Thymus (tissue), 11 donors: ENCODE data around the gene FILIP1L. TPM values are rescaled to one million over a fixed set of nuclear protein-coding genes. Genes with fewer than 3 reads are reported as not detected.

Experiments
- DNase-seq, 9 donors: peaks; one replicate each; pipeline ENCODE4 v3.0.0-alpha.2; 2013; ENCODE audit warnings: low spot score in 9 of 9, low read depth in 6 of 9, missing footprints in 1 of 9
- H3K27ac ChIP-seq, 2 donors: one replicate each; pipeline ENCODE4 v1.5.1; 2013; ENCODE audit warnings: control low read depth in 1 of 2, low read depth in 1 of 2, low read length in 1 of 2, mild to moderate bottlenecking in 1 of 2, moderate library complexity in 1 of 2
- H3K27me3 ChIP-seq, 2 donors: one replicate each; pipeline ENCODE4 v1.5.1; 2013; ENCODE audit warnings: low read length in 1 of 2; ENCODE audit not compliant: control insufficient read depth in 2 of 2, insufficient read depth in 1 of 2
- H3K36me3 ChIP-seq, 2 donors: one replicate each; pipeline ENCODE4 v1.5.1; 2013; ENCODE audit warnings: low read length in 1 of 2, mild to moderate bottlenecking in 1 of 2, moderate library complexity in 1 of 2; ENCODE audit not compliant: control insufficient read depth in 2 of 2, insufficient read depth in 2 of 2
- H3K4me1 ChIP-seq, 2 donors: one replicate each; pipeline ENCODE4 v1.5.1; 2013; ENCODE audit warnings: low read length in 2 of 2; ENCODE audit not compliant: control insufficient read depth in 2 of 2, insufficient read depth in 2 of 2
- H3K4me3 ChIP-seq, 2 donors: one replicate each; pipeline ENCODE4 v1.5.1; 2013; ENCODE audit warnings: low read length in 2 of 2, control low read depth in 1 of 2, mild to moderate bottlenecking in 1 of 2
- H3K9me3 ChIP-seq, 2 donors: one replicate each; pipeline ENCODE4 v1.5.1; 2013; ENCODE audit warnings: low read length in 1 of 2, mild to moderate bottlenecking in 1 of 2; ENCODE audit not compliant: control insufficient read depth in 2 of 2, insufficient read depth in 1 of 2
- WGBS: extraction: QIAGEN DNeasy Blood & Tissue Kit; methylation state at CpG from one replicate; pipeline ENCODE4 v1.1.7; 2013; 5-methylcytosine and 5-hydroxymethylcytosine counted together
- polyA plus RNA-seq: library from polyadenylated mRNA; stranded (reverse); fragments of 200-250 nt; gene quantifications from one replicate; pipeline ENCODE4 v1.2.3, GENCODE V29; 2013
- total RNA-seq: library from RNA; stranded (reverse); fragments of 120-200 nt; gene quantifications from one replicate; pipeline ENCODE4 v1.2.4, GENCODE V29; 2013
- donor health status: healthy.

The FILIP1L gene
- total and polyA plus RNA-seq, 2 donors: 6.6 to 15.5 TPM

GRCh38 chr3:99817047-99817436, 297.3 kb downstream of the FILIP1L start:
- H3K4me3 ChIP-seq: peak overlapping the region; percentile 77 to 78
- peaks cover 0 to 10% of the 10 kb centered on the region in 2 donors for H3K4me1 ChIP-seq
- 3% methylated on average over 15 of the region's 15 CpGs for WGBS
- DNase-seq: peak in 1 of 9 donors; percentile 4
- H3K27me3 ChIP-seq: no peaks in the 10 kb centered on the region
- peak overlapping the region; percentile 11 to 72 for H3K27ac ChIP-seq
- no peaks in the 10 kb centered on the region for H3K36me3 ChIP-seq
- H3K9me3 ChIP-seq: no peaks in the 10 kb centered on the region

- no peak overlapping the region for H3K4me3 ChIP-seq
- 98% methylated on average over 1 of the region's 1 CpG for WGBS
- no peak overlapping the region for H3K27ac ChIP-seq
- H3K9me3 ChIP-seq: peaks cover 0 to 4% of the 10 kb centered on the region in 2 donors
- H3K27me3 ChIP-seq: no peaks in the 10 kb centered on the region
- no peak for DNase-seq
- no peaks in the 10 kb centered on the region for H3K4me1 ChIP-seq
- H3K36me3 ChIP-seq: no peaks in the 10 kb centered on the region
These were observed 303.9 kb downstream of the FILIP1L start for GRCh38 chr3:99810403-99810802.

DNA sequence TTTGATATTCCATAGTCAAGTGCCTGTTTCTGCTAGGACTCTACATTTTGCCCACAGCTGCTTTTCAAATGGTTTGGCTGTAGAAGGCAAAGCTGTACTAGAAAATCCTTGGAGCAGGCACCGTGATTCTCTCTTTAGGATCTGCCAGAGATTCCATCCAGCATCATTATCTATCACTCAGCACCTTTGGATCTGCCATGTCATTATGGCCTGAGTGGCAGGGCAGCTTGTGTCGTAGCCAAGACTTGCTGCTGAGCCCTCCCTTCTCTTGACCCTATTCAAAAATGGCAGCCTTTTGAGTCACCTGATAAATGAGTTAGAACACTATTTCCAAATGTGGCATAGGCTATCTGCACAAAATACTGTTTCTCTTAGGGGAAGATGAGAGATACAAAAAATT, 304.7 kb downstream of the FILIP1L start:
- Histone ChIP-seq H3K9me3 (peaks cover 0 to 12% of the 10 kb centered on the region in 2 donors), H3K36me3 (no peaks in the 10 kb centered on the region), H3K4me3 (no peak overlapping the region), H3K4me1 (no peaks in the 10 kb centered on the region), H3K27me3 (no peaks in the 10 kb centered on the region), H3K27ac (no peak overlapping the region)
- DNase-seq: no peak
- WGBS: 94% methylated on average over 2 of the region's 2 CpGs

DNA sequence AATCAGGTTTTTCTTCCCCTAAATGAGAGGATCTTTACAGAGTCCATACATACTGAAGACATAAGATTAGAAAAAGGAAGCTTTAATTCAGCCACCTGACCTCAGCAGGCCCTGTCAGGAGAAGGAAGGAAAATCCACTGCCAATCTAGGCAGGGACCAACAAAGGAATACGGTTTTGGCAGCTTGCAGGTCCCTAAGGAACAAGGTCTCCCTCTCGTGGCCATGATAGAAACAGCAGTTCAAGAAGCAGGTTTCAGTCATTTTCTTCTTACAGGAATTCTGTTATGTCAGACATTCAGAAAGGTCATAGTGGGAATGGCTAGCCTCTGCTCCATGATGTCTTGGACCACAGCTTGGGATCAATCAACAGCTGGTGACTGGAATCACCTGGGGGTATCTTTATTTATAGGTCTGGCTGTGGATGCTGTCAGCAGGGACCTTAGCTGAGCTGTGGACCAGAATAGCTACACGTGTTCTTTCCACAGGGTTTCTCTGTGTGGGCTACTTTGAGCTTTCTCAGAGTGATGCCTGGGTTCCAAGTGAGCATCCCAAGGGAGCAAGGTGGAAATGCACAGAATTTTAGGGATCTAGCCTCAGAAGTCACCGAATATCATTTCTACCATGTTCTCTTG, 306.0 kb downstream of the FILIP1L start:
- Histone ChIP-seq H3K27ac (no peak overlapping the region), H3K36me3 (no peaks in the 10 kb centered on the region), H3K27me3 (no peaks in the 10 kb centered on the region), H3K4me3 (no peak overlapping the region), H3K9me3 (peaks cover 0 to 16% of the 10 kb centered on the region in 2 donors), H3K4me1 (no peaks in the 10 kb centered on the region)
- peak in 7 of 9 donors; percentile 14 to 61 (median 28) for DNase-seq
- WGBS: 60% methylated on average over 4 of the region's 4 CpGs

GRCh38 chr3:99805160-99805559, 309.1 kb downstream of the FILIP1L start:
- Histone ChIP-seq H3K4me1 (no peaks in the 10 kb centered on the region), H3K27ac (no peak overlapping the region), H3K4me3 (no peak overlapping the region), H3K9me3 (peaks cover 0 to 16% of the 10 kb centered on the region in 2 donors), H3K27me3 (no peaks in the 10 kb centered on the region), H3K36me3 (no peaks in the 10 kb centered on the region)
- 99% methylated on average over 2 of the region's 2 CpGs for WGBS
- DNase-seq: no peak

GRCh38 chr3:99803297-99803696, 311.0 kb downstream of the FILIP1L start:
- H3K36me3 ChIP-seq: no peaks in the 10 kb centered on the region
- H3K4me1 ChIP-seq: no peaks in the 10 kb centered on the region
- no peak overlapping the region for H3K27ac ChIP-seq
- H3K4me3 ChIP-seq: no peak overlapping the region
- WGBS: 94% methylated on average over 1 of the region's 1 CpG
- no peak for DNase-seq
- no peaks in the 10 kb centered on the region for H3K27me3 ChIP-seq
- H3K9me3 ChIP-seq: peaks cover 0 to 16% of the 10 kb centered on the region in 2 donors

- WGBS: 94% methylated on average over 4 of the region's 4 CpGs
- Histone ChIP-seq H3K4me3 (no peak overlapping the region), H3K36me3 (no peaks in the 10 kb centered on the region), H3K27me3 (no peaks in the 10 kb centered on the region), H3K27ac (no peak overlapping the region), H3K4me1 (no peaks in the 10 kb centered on the region), H3K9me3 (peaks cover 0 to 7% of the 10 kb centered on the region in 2 donors)
- DNase-seq: no peak
These were observed 314.9 kb downstream of the FILIP1L start for GRCh38 chr3:99799422-99799821.

DNA sequence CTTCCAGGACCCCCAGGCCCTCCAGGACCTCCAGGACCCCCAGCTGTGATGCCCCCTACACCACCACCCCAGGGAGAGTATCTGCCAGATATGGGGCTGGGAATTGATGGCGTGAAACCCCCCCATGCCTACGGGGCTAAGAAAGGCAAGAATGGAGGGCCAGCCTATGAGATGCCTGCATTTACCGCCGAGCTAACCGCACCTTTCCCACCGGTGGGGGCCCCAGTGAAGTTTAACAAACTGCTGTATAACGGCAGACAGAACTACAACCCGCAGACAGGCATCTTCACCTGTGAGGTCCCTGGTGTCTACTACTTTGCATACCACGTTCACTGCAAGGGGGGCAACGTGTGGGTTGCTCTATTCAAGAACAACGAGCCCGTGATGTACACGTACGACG, 318.7 kb downstream of the FILIP1L start:
- H3K27ac ChIP-seq: no peak overlapping the region
- 97% methylated on average over 15 of the region's 15 CpGs for WGBS
- peaks cover 0 to 6% of the 10 kb centered on the region in 2 donors for H3K9me3 ChIP-seq
- H3K4me1 ChIP-seq: no peaks in the 10 kb centered on the region
- DNase-seq: no peak
- peaks cover 0 to 2% of the 10 kb centered on the region in 2 donors for H3K27me3 ChIP-seq
- no peak overlapping the region for H3K4me3 ChIP-seq
- H3K36me3 ChIP-seq: no peaks in the 10 kb centered on the region

- Histone ChIP-seq H3K4me1 (no peaks in the 10 kb centered on the region), H3K27ac (no peak overlapping the region), H3K36me3 (no peaks in the 10 kb centered on the region), H3K4me3 (no peak overlapping the region), H3K9me3 (peaks cover 0 to 6% of the 10 kb centered on the region in 2 donors), H3K27me3 (peaks cover 0 to 3% of the 10 kb centered on the region in 2 donors)
- WGBS: 96% methylated on average over 8 of the region's 8 CpGs
- DNase-seq: no peak
These were observed 319.8 kb downstream of the FILIP1L start for GRCh38 chr3:99794485-99794884.
